Embryonic facial prominence (tissue), 1 donor: Measurements from ENCODE around the gene TXN2.
"Not testable (repeated sequence)": the region's sequence is repeated elsewhere in the genome, so short reads cannot be mapped to it uniquely, and the experiment has no call there.

Source experiments
- DNase-seq: peaks from one replicate; pipeline ENCODE4 v3.0.0-alpha.2; 2016; ENCODE audit errors: extremely low spot score

The TXN2 gene

GRCh38 chr22:36455571-36456463 is 25.6 kb downstream of the TXN2 start:
- DNase-seq: no peak

- peak; percentile 73 for DNase-seq
These were observed 26.4 kb downstream of the TXN2 start for GRCh38 chr22:36454916-36455570.

GRCh38 chr22:36453855-36454378 is 27.5 kb downstream of the TXN2 start:
- DNase-seq: no peak

- not testable (repeated sequence) for DNase-seq
These were observed 28.3 kb downstream of the TXN2 start for GRCh38 chr22:36452978-36453607.

- DNase-seq: no peak
These were observed 29.0 kb downstream of the TXN2 start for GRCh38 chr22:36452250-36452977.

- not testable (repeated sequence) for DNase-seq
These were observed 30.5 kb downstream of the TXN2 start for GRCh38 chr22:36450923-36451322.

GRCh38 chr22:36449596-36450175 is 31.8 kb downstream of the TXN2 start:
- no peak for DNase-seq

- no peak for DNase-seq
These were observed 33.8 kb downstream of the TXN2 start for GRCh38 chr22:36447632-36448031.

GRCh38 chr22:36445158-36445668 is 36.2 kb downstream of the TXN2 start:
- no peak for DNase-seq

- DNase-seq: no peak
These were observed 38.2 kb downstream of the TXN2 start for GRCh38 chr22:36443198-36443770.

GRCh38 chr22:36442506-36443197 is 38.8 kb downstream of the TXN2 start:
- no peak for DNase-seq

- no peak for DNase-seq
These were observed 40.9 kb downstream of the TXN2 start for GRCh38 chr22:36440429-36441002.

GRCh38 chr22:36439481-36440271 is 41.8 kb downstream of the TXN2 start:
- DNase-seq: no peak

- DNase-seq: no peak
These were observed 45.7 kb downstream of the TXN2 start for GRCh38 chr22:36435516-36436415.

GRCh38 chr22:36433318-36434231 is 47.9 kb downstream of the TXN2 start:
- DNase-seq: no peak

- no peak for DNase-seq
These were observed 48.7 kb downstream of the TXN2 start for GRCh38 chr22:36432592-36433317.
